ENCODE data around the gene MTCL1.

DNA sequence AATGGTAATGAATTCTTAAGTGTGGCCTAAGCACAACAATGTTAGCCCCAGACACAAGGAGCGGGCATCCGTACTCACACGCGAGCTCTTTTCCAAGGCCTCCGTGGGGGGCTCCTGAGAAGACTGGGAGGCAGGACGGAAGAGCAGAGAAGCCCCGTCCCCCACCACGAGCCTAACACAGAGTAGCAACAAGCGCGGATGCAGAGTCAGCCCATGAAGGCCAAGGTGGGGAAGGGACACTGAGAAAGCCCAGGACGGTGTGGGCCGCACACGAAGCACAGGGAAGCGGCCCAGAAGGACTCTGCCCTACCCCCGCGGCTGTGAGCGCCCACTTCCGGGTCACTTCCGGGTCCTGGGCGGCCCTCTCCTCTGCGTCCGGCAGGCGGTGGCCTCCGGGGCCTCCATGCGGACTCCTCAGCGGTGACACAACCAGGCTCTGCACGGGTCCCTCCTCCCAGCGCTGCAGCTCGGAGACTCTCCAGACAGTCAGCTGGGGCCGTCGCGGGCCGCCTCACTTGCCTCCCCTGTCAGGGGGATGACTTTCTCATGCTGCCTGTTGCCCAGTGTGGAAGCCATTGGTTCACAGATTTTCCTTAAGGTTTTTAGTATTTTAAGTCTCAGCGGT is 151.5 kb downstream of the MTCL1 start:
- TF ChIP-seq ZNF274 (IDR thresholded peaks at IDR 0.05; ENCODE audit: low read depth, low read length) (no peak), YY1 (IDR thresholded peaks at IDR 0.05; ENCODE audit: insufficient read depth, insufficient read length) (no peak)

All from NT2/D1 (cell line).